ENCODE results near the gene THAP7. TPM values are rescaled to one million over a fixed set of nuclear protein-coding genes. Genes with fewer than 3 reads are reported as not detected.

THAP7 gene
- total RNA-seq, 1 donor from 2014 or later: 13.8 TPM

DNA sequence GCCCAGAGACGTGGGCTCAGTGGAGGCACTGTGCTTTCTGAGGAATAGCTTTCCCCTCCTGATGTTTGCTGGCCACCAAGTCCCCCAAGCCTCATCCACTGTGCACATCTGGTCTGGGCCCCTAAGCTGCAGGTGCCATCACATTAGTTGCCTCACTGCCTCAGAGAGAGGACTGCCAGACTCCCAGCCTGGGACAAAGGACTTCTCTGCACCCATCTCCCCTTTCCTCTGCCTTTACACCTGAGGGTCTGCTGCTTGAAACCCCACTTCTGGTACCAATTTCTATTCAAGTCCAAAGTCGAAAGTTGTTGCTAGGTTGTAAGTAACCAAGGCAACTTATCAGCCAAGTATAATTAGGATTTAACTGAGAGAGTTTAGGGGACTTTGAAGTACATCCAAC is 23.5 kb downstream of the THAP7 start:
- DNase-seq: no peak

DNA sequence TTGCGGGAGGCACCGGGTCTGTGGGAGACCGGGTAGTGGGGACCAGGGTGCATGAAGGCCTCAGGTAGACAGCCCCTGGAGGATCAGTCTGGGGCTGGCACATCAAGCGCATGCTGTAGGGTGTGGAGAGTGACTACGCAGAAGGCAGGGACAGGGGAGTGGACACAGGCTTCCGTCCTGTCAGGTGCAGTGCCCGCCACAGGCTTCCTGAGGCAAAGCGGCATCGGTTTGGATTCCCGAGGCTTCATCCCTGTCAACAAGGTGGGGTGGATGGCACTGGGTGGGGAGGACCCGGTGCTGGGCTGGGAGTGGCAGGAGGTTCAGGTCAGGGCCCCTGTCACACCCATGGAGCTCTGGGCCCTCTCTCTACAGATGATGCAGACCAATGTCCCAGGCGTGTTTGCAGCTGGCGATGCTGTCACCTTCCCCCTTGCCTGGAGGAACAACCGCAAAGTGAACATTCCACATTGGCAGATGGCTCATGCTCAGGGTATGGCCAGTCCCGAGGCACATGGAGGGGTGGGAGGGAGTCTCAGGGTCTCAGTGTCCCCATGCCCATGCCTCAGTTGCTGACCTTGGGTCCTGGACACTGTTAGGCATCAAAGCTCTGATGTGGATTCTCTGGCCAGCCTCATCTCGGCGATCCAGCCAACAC is 24.3 kb downstream of the THAP7 start:
- no peak for DNase-seq

DNA sequence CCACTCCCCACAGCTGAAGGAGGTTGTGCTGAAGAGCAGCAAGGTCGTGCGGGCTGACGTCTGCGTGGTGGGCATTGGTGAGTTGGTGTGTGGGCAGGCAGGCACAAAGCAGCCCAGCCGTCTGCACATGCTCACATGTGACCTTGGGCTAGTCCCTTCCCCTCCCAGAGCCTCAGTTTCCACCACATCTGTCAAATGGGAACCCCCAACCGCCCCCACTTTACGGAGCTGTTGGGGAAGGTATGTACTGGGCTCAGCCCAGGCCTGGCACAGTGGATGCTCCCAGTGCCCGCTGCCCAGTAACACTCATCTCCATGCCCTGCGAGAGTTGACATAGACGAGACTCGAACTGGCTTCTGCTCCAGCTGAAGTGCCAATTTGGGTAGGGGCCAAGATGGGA is 24.9 kb downstream of the THAP7 start:
- no peak for DNase-seq

DNA sequence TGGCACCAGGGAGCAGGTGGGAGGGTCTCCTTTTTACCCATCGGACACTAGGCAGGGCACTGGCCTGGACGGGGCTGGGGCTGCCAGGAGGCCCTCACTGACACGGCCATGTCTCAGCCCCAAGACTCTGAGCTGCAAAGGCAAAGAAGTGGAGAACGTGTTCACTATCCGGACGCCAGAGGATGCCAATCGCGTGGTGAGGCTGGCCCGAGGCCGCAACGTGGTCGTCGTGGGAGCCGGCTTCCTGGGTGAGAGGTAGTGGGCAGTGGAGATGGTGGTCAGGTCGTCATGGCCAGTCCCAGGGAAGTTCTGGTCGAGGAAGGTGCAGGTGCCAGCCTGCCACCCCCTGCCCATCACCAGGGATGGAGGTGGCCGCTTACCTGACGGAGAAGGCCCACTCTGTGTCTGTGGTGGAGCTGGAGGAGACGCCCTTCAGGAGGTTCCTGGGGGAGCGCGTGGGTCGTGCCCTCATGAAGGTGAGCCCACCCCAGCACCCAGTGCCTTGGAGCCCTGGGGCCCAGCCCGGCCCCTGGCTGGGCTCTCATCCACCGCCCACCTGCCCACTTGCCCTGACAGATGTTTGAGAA is 25.5 kb downstream of the THAP7 start:
- no peak for DNase-seq

GRCh38 chr22:20975541-20976290 is 26.2 kb downstream of the THAP7 start:
- no peak for DNase-seq

- no peak for DNase-seq
These were observed 27.5 kb downstream of the THAP7 start for GRCh38 chr22:20974336-20974955.

- no peak for DNase-seq
These were observed 28.2 kb downstream of the THAP7 start for GRCh38 chr22:20973634-20974286.

DNA sequence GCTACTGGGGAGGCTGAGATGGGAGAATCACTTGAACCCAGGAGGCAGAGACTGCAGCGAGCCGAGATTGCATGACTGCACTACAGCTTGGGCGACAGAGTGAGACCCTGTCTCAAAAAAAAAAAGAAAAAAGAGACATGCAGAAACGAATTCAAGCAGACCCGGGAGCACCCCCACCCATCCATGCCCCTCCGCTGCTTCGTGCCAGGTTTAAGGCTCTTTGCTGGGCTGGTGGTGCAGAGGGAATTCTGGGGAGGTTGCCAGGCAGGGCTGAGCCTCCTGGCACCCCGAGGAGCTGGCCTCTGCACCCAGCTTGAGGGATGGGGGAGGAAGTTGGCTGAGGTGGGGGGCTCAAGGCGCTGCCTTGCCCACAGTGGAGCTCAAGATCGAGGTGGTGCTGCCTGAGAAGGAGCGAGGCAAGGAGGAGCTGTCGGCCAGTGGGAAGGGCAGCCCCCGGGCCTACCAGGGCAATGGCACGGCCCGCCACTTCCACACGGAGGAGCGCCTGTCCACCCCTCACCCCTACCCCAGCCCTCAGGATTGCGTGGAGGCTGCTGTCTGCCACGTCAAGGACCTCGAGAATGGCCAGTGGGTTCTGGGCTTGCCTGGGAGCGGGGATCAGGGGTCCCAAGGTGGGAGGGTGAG is 28.9 kb downstream of the THAP7 start:
- no peak for DNase-seq

DNA sequence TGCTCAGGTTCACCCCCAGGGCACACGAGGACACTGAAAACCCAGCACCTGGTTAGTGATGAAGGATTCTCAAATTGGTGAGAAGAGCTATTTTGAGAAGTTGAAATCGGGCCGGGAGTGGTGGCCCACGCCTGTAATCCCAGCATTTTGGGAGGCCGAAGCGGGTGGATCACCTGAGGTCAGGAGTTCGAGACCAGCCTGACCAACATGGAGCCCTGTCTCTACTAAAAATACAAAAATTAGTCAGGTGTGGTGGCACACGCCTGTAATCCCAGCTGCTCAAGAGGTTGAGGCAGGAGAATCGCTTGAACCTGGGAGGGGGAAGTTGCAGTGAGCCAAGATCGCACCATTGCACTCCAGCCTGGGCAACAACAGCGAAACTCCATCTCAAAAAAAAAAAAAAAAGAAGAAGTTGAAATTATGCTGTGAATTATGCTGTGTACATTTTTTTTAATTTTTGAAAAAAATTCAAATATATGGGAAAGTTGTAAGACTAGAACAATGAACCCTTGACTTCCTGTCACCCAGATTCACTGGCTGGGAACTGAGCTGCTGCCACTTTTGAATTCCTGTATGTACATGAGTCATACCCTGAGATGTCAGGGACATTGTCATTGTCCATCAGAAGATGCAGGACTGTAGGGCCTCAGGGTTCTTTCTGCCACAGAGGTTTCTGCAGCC is 29.8 kb downstream of the THAP7 start:
- peak; percentile 48 for DNase-seq

DNA sequence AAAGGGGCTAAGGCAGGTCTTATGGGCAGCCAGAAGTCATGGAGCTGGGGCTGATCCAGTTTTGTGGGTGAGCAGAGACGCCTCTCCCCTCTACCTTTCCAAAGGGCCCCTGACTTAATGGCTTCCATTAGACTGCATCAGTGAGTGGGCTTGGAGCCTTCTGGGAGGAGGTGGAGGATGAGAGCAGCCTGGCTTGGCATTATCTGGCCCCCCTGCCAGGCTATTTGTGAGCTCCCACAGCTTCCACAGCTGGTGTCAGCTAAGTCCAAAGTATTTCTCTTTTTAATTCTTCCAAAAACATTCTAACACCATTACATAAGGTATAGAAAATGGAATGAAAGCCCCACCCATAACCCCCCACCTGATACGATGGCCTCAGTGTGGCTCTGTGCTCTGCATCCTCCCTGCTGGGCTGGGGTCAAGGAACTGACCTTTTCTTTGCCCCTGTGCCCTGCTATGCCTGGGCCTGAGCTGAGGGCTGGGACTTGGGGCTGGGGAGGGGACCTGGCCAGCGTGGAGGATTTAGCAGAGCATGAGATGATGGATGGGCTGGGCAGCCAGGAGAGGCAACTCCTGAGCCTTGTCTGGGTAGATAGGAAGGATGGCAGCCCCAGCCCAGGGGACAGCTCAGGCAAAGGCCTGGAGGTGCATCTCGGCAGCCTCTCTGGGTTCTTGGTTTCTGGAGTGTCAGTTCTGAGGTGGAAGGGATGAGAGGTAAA is 30.8 kb downstream of the THAP7 start:
- DNase-seq: no peak

- no peak for DNase-seq
These were observed 33.5 kb downstream of the THAP7 start for GRCh38 chr22:20968281-20968977.

GRCh38 chr22:20967697-20968211 is 34.2 kb downstream of the THAP7 start:
- no peak for DNase-seq

DNA sequence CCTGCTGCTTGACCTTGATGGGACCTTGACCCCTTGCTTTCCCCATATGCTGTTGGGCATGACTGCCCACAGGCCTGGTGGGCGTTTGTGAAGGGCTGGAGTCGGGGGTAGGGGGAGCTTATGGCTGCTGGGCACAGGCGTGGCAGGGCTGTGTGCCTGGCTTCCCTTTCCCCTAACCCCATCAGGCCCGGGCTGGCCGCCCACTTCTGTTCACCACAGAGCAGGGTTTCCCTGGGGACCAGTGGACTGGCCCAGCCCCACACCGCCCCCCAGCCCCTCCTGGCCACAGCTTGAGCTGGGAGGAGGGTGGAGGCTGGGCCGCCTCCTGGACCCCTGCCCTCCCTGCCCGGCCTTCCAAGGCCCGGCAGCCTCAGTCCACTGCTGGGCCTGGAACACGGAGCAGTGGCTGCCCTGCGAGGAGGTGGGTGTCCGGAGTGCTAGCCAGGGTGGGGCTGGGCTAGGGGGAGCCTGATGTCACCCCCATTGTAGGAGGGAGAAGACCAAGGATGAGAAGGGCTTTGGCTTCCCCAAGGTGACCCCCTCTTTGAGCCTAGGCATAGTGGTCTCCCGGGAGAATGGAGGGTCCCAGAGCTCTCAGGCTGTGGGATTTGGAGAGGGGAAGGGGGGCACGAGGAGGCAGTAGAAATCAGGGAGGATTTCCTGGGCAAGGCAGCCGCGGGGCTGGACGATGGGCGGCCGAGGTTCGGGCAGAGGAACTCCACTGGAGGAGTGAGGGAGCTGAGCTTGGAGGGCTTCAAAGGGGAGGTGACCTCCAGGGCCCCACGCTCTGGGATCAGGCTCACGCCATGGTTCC is 34.8 kb downstream of the THAP7 start, which contains the start of gene AIFM3:
Gene AIFM3 (plus strand): TSS at position 373 of the 814 bp plus-strand sequence. CDS start 690 bp downstream, outside the sequence.
- no peak for DNase-seq

DNA sequence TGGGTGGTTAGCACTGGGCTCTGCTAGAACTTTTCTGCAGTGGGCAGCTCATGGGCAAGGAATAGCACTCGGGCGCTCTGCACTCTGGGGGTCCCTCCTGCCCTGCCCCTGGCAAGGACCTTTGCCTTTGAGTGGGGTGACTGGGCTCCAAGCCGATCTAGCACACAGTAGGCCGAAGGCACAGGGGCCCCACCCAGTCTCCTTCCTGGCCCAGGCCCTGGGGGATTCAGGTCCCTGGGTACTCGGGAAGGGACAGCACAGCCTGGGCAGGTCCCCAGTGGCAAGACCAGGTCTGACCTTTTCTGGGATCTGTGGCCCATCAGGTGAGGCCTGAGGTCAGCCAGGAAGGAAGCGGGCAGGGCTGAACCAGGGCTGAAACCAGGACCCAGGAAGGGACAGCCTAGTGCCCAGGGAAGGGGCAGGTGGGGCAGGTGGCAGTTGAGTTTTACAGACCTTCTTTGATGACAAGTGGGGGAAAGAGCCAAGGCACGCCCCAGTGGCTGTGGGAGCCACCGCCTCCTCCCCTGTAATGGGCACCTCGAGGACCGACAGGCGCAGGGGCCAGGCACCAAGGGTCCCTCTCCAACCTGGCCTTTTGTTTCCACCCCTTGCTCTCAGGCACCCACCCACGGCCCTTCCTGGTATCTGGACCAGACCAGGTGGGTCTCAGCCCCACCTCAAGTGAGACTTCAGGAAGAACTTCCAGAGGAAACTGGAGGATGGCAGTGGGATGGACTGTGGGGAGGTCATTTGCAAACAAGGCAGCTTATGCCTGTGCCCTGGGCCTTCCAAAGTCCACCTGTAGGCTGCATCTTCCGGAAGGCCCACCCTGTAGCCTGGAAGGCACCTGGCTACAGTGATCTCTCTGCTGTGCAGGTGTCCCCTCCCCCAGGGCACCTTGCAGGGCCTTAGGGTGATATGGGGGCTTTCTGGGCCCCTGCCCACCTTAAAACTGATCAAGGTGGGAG is 35.7 kb downstream of the THAP7 start:
- DNase-seq: no peak

DNA sequence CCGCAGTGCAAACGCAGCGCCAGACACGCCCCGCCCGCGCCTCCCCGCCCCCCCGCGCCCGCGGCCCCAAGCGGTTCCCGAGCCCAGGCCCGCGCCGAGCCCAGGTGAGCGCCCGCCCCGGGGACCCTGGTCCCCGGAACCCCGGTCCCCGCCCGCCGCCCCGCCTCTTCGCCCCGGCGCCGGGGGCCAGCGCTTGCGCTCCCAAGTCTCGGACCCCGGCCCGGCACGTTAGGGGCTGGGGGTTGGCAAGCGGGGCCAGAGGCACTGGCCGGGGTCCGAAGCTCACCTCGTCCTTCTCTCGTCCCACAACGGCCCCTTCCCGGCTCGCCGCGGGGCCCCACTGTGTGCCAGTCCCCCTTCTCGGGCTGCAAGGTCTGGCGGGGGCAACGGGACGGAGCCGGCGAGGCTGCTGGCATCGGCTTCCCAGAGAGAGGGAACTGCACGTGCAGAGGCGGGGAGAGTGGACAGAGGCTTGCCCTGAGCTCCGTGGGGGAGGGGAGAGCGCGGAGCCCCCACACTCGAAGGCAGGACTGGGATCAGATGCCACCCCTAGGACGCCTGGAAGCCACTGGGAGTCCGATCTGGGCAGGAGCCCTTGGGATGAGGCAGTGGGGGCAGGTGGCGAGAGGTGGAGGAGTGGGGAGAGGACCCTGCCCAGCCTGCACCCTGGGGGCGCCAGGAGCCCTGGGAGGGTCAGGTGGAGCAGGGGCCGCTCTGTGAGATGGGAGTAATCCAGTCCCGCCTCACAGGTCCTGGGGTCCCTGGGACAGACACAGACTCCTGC is 36.6 kb downstream of the THAP7 start:
- DNase-seq: no peak

- DNase-seq: no peak
These were observed 37.2 kb downstream of the THAP7 start for GRCh38 chr22:20964799-20965103.

GRCh38 chr22:20964090-20964798 is 37.7 kb downstream of the THAP7 start:
- no peak for DNase-seq

Measured in dermis blood vessel endothelial cell (primary cell).